Esophagus muscularis mucosa (tissue), 3 donors: Measurements from ENCODE around the gene THSD7A.

Source experiments
- CTCF ChIP-seq, 3 experiments: fragments of 200-600 bp in 2 of 3; fragments of 450-650 bp in 1 of 3; sonication (generic) in 2 of 3; IDR thresholded peaks; one replicate each; pipeline ENCODE4 v1.5.1; 2017 to 2019; ENCODE audit warnings: antibody characterized with exemption in 3 of 3, mild to moderate bottlenecking in 2 of 3, moderate library complexity in 1 of 3
- POLR2AphosphoS5 ChIP-seq, 2 donors: sonication (generic); formaldehyde crosslinking; IDR thresholded peaks; one replicate each; pipeline ENCODE4 v1.6.1; 2017; ENCODE audit warnings: antibody characterized with exemption in 2 of 2

- TF ChIP-seq CTCF (IDR thresholded peaks at IDR 0.05) (no peak), POLR2AphosphoS5 (IDR thresholded peaks at IDR 0.05) (no peak)
Measured at GRCh38 chr7:11541330-11541729, 290.7 kb downstream of the THSD7A start.
